ENCODE results near the gene MCU. TPM values are rescaled to one million over a fixed set of nuclear protein-coding genes. Genes with fewer than 3 reads are reported as not detected.

Gene MCU
- total and polyA plus RNA-seq, 2 donors (not counting 1 experiment from before 2014, with no cell fraction given), result 11.7 to 21.1 TPM

GRCh38 chr10:72660220-72660619, 31.7 kb upstream of the MCU start:
- no peak overlapping the region for H3K9ac ChIP-seq (ENCODE audit: low read length)
- H3K4me1 ChIP-seq (ENCODE audit: control insufficient read depth in 2 of 2, insufficient read depth in 2 of 2, low read length in 2 of 2), result no peaks in the 10 kb centered on the region
- no peaks in the 10 kb centered on the region for H3K79me2 ChIP-seq (ENCODE audit: control insufficient read depth, insufficient read depth, low read length)
- ChIA-PET CTCF (interaction anchor here (0.6 kb wide), 1 partner anchor 297 kb away, joined by 3 read pairs; no protein-coding TSS in a partner anchor), POLR2A (no interaction called here)
- no peaks in the 10 kb centered on the region for H3K9me3 ChIP-seq (ENCODE audit: control extremely low read depth in 1 of 3, control insufficient read depth in 2 of 3, insufficient read depth in 1 of 3, low read length in 2 of 3)
- DNase-seq, result no peak
- intact Hi-C loops (cut with micrococcal nuclease), result no loop called here
- no peaks in the 10 kb centered on the region for H3K27me3 ChIP-seq (replicated peaks in 1 of 4; ENCODE audit: control extremely low read depth in 1 of 4, control insufficient read depth in 3 of 4, insufficient read depth in 4 of 4, low read length in 3 of 4)
- H3K4me3 ChIP-seq (ENCODE audit: control extremely low read depth in 1 of 5, extremely low read depth in 1 of 5, insufficient read depth in 1 of 5, low read depth in 2 of 5, low read length in 4 of 5), result no peak overlapping the region
- H3K27ac ChIP-seq (ENCODE audit: low read length in 2 of 2), result no peak overlapping the region
- no peaks in the 10 kb centered on the region for H3K36me3 ChIP-seq (replicated peaks in 1 of 2; ENCODE audit: control extremely low read depth in 1 of 2, control insufficient read depth in 1 of 2, extremely low read depth in 1 of 2, insufficient read depth in 2 of 2, low read length in 1 of 2)
- Mint-ChIP-seq H3K4me3 (no peak overlapping the region), H3K27ac (no peak overlapping the region), H3K27me3 (peaks cover 3% of the 10 kb centered on the region), H3K9me3 (ENCODE audit: insufficient read depth) (no peaks in the 10 kb centered on the region), H3K4me1 (no peaks in the 10 kb centered on the region)
- ATAC-seq (ENCODE audit: low read depth), result no peak
- H3K4me2 ChIP-seq (replicated peaks; ENCODE audit: low read depth, low read length, poor library complexity, severe bottlenecking), result no peak overlapping the region
- TF ChIP-seq EZH2 (IDR thresholded peaks at IDR 0.05; ENCODE audit: borderline replicate concordance, insufficient read depth, low read depth, low read length, poor library complexity, severe bottlenecking), result no peak
- no peak for TF ChIP-seq CTCF (IDR thresholded peaks at IDR 0.05)
- H2AFZ ChIP-seq (ENCODE audit: insufficient read depth, low read depth, low read length, poor library complexity, severe bottlenecking), result no peak overlapping the region
- H4K20me1 ChIP-seq (ENCODE audit: control insufficient read depth, insufficient read depth, low read length, poor library complexity, severe bottlenecking), result no peaks in the 10 kb centered on the region

GRCh38 chr10:72661431-72661830, 30.5 kb upstream of the MCU start:
- Histone ChIP-seq H3K79me2 (ENCODE audit: control insufficient read depth, insufficient read depth, low read length) (no peaks in the 10 kb centered on the region), H3K9me3 (ENCODE audit: control extremely low read depth in 1 of 3, control insufficient read depth in 2 of 3, insufficient read depth in 1 of 3, low read length in 2 of 3) (no peaks in the 10 kb centered on the region), H3K9ac (ENCODE audit: low read length) (no peak overlapping the region), H4K20me1 (ENCODE audit: control insufficient read depth, insufficient read depth, low read length, poor library complexity, severe bottlenecking) (no peaks in the 10 kb centered on the region), H3K27me3 (replicated peaks in 1 of 4; ENCODE audit: control extremely low read depth in 1 of 4, control insufficient read depth in 3 of 4, insufficient read depth in 4 of 4, low read length in 3 of 4) (no peaks in the 10 kb centered on the region), H2AFZ (ENCODE audit: insufficient read depth, low read depth, low read length, poor library complexity, severe bottlenecking) (no peak overlapping the region), H3K36me3 (replicated peaks in 1 of 2; ENCODE audit: control extremely low read depth in 1 of 2, control insufficient read depth in 1 of 2, extremely low read depth in 1 of 2, insufficient read depth in 2 of 2, low read length in 1 of 2) (no peaks in the 10 kb centered on the region), H3K4me3 (ENCODE audit: control extremely low read depth in 1 of 5, extremely low read depth in 1 of 5, insufficient read depth in 1 of 5, low read depth in 2 of 5, low read length in 4 of 5) (no peak overlapping the region), H3K4me1 (ENCODE audit: control insufficient read depth in 2 of 2, insufficient read depth in 2 of 2, low read length in 2 of 2) (no peaks in the 10 kb centered on the region), H3K27ac (ENCODE audit: low read length in 2 of 2) (no peak overlapping the region), H3K4me2 (replicated peaks; ENCODE audit: low read depth, low read length, poor library complexity, severe bottlenecking) (no peak overlapping the region)
- WGBS (ENCODE audit: insufficient coverage), result no CpG with 5 or more reads among the region's 1 CpG
- Mint-ChIP-seq H3K9me3 (ENCODE audit: insufficient read depth) (no peaks in the 10 kb centered on the region), H3K4me1 (no peaks in the 10 kb centered on the region), H3K27ac (no peak overlapping the region), H3K4me3 (no peak overlapping the region), H3K27me3 (peaks cover 3% of the 10 kb centered on the region)
- CTCF ChIA-PET, result no interaction called here
- ATAC-seq (ENCODE audit: low read depth), result no peak
- no peak for TF ChIP-seq CTCF (IDR thresholded peaks at IDR 0.05)
- TF ChIP-seq EZH2 (IDR thresholded peaks at IDR 0.05; ENCODE audit: borderline replicate concordance, insufficient read depth, low read depth, low read length, poor library complexity, severe bottlenecking), result no peak
- intact Hi-C loops (cut with micrococcal nuclease), result no loop called here
- DNase-seq, result no peak
- POLR2A ChIA-PET, result no interaction called here

Measured in B cell (primary cell).